ENCODE data around the gene AZIN2. TPM values are rescaled to one million over a fixed set of nuclear protein-coding genes. Genes with fewer than 3 reads are reported as not detected.

AZIN2 gene
- total and polyA plus RNA-seq, 10 of the 15 experiments (the other 5 are each of a cell fraction or from before 2014, with no cell fraction given), result 0.02 to 0.85 (median 0.23) TPM

GRCh38 chr1:33143176-33143575 is 62.2 kb downstream of the AZIN2 start (continued):
- TF ChIP-seq ZNF592 (IDR thresholded peaks at IDR 0.05), result no peak
- TF ChIP-seq SMAD5 (IDR thresholded peaks at IDR 0.05; ENCODE audit: low read depth), result no peak
- no peak for TF ChIP-seq TBL1XR1 (IDR thresholded peaks at IDR 0.05; ENCODE audit: low read depth, low read length)
- TF ChIP-seq YBX1 (IDR thresholded peaks at IDR 0.05), result no peak
- TF ChIP-seq BHLHE40 (IDR thresholded peaks at IDR 0.05; ENCODE audit: borderline replicate concordance in 1 of 2, low read depth in 2 of 2, low read length in 1 of 2), result no peak

- H3K4me3 ChIP-seq, result no peak overlapping the region
Measured at GRCh38 chr1:33143698-33144097, 62.7 kb downstream of the AZIN2 start.

More at GRCh38 chr1:33143698-33144097, 62.7 kb downstream of the AZIN2 start:
- Histone ChIP-seq H3K27me3 (replicated peaks in 1 of 2; ENCODE audit: control insufficient read depth in 2 of 2, insufficient read depth in 2 of 2, low read length in 1 of 2) (no peaks in the 10 kb centered on the region), H2AFZ (ENCODE audit: control insufficient read depth, low read depth, low read length) (no peak overlapping the region), H3K9me3 (replicated peaks; ENCODE audit: control insufficient read depth, insufficient read depth, low read length) (no peaks in the 10 kb centered on the region), H3K4me2 (ENCODE audit: control insufficient read depth, insufficient read depth) (no peak overlapping the region), H3K36me3 (ENCODE audit: control insufficient read depth in 2 of 2, insufficient read depth in 2 of 2, low read length in 1 of 2) (no peaks in the 10 kb centered on the region), H4K20me1 (ENCODE audit: control insufficient read depth, insufficient read depth) (no peaks in the 10 kb centered on the region), H3K4me1 (ENCODE audit: control insufficient read depth, insufficient read depth, low read length) (no peaks in the 10 kb centered on the region), H3K79me2 (ENCODE audit: control insufficient read depth, insufficient read depth, low read length) (no peaks in the 10 kb centered on the region), H3K27ac (ENCODE audit: control insufficient read depth, insufficient read depth) (no peak overlapping the region), H3K9ac (ENCODE audit: control insufficient read depth, insufficient read depth, low read length) (no peak overlapping the region)
- POLR2A ChIA-PET, result no interaction called here
- ATAC-seq, result no peak
- intact Hi-C loops (cut with micrococcal nuclease; ENCODE audit: unreplicated experiment), result no loop called here
- CTCF ChIA-PET, result no interaction called here
- SMC1A ChIA-PET (ENCODE audit: uncharacterized antibody, unreplicated experiment), result no interaction called here
- WGBS (ENCODE audit: insufficient coverage, insufficient replicate concordance, low lambda C conversion rate, missing lambda C conversion rate), result 72% methylated on average over 2 of the region's 2 CpGs
- no peak for DNase-seq (ENCODE audit: low read depth, low spot score)
- TF ChIP-seq HDGF (IDR thresholded peaks at IDR 0.05), result no peak
- no peak for TF ChIP-seq MXI1 (IDR thresholded peaks at IDR 0.05; ENCODE audit: low read depth, low read length)
- TF ChIP-seq CTCF (IDR thresholded peaks at IDR 0.05 in 2 of 3, conservative IDR thresholded peaks at IDR 0.05 in 1 of 3; ENCODE audit: control insufficient read depth in 2 of 3, extremely low read depth in 1 of 3, insufficient read depth in 1 of 3, low read depth in 3 of 3, low read length in 3 of 3), result no peak
- TF ChIP-seq KLF5 (IDR thresholded peaks at IDR 0.05; ENCODE audit: partially characterized antibody), result no peak
- no peak for TF ChIP-seq FOXK2 (IDR thresholded peaks at IDR 0.05)
- no peak for TF ChIP-seq RAD51 (IDR thresholded peaks at IDR 0.05)
- in situ Hi-C loops (cut with MboI), result no loop called here
- no peak for FAIRE-seq
- RAD21 ChIA-PET (ENCODE audit: unreplicated experiment), result no interaction called here
- BruUV-seq (replicated peaks), result no TSS peak
